Measurements from ENCODE around the gene SLC39A12.

- TF ChIP-seq MTA3 (CRISPR knock-in tag; IDR thresholded peaks at IDR 0.05) (no peak), AFF4 (CRISPR knock-in tag; IDR thresholded peaks at IDR 0.05) (no peak), PHF8 (CRISPR knock-in tag; IDR thresholded peaks at IDR 0.05) (no peak)
Measured at GRCh38 chr10:17915181-17915580, 36.5 kb upstream of the SLC39A12 start.

Measured in HepG2 (cell line).